ENCODE measurements around the gene ITM2B. TPM values are rescaled to one million over a fixed set of nuclear protein-coding genes. Genes with fewer than 3 reads are reported as not detected.
A peak's percentile ranks its signal among the peaks of the same experiment; 100 is the strongest.

The ITM2B gene
- total and polyA plus RNA-seq, 2 experiments from 2014 or later = 139 to 318 TPM

DNA sequence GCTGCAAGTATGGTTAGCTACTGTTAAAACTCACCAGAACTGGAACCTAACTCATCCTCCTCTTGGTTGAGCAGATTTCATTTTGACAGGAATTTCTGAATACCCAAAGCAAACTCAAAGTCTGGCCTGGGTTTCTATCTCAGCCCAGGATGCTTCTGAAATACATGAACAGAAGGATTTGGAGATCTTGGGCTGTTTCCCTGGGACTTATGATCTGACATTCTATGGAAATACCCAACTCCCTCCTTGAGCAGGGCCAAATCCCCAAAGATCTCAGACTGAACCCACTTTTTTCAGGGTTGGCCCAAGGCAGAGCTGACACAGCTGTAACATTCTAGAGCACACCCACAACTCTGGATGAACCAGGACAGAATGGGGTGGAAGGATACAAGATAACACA is 1.1 kb upstream of the ITM2B start (continued):
- TF ChIP-seq, protein P1, sequence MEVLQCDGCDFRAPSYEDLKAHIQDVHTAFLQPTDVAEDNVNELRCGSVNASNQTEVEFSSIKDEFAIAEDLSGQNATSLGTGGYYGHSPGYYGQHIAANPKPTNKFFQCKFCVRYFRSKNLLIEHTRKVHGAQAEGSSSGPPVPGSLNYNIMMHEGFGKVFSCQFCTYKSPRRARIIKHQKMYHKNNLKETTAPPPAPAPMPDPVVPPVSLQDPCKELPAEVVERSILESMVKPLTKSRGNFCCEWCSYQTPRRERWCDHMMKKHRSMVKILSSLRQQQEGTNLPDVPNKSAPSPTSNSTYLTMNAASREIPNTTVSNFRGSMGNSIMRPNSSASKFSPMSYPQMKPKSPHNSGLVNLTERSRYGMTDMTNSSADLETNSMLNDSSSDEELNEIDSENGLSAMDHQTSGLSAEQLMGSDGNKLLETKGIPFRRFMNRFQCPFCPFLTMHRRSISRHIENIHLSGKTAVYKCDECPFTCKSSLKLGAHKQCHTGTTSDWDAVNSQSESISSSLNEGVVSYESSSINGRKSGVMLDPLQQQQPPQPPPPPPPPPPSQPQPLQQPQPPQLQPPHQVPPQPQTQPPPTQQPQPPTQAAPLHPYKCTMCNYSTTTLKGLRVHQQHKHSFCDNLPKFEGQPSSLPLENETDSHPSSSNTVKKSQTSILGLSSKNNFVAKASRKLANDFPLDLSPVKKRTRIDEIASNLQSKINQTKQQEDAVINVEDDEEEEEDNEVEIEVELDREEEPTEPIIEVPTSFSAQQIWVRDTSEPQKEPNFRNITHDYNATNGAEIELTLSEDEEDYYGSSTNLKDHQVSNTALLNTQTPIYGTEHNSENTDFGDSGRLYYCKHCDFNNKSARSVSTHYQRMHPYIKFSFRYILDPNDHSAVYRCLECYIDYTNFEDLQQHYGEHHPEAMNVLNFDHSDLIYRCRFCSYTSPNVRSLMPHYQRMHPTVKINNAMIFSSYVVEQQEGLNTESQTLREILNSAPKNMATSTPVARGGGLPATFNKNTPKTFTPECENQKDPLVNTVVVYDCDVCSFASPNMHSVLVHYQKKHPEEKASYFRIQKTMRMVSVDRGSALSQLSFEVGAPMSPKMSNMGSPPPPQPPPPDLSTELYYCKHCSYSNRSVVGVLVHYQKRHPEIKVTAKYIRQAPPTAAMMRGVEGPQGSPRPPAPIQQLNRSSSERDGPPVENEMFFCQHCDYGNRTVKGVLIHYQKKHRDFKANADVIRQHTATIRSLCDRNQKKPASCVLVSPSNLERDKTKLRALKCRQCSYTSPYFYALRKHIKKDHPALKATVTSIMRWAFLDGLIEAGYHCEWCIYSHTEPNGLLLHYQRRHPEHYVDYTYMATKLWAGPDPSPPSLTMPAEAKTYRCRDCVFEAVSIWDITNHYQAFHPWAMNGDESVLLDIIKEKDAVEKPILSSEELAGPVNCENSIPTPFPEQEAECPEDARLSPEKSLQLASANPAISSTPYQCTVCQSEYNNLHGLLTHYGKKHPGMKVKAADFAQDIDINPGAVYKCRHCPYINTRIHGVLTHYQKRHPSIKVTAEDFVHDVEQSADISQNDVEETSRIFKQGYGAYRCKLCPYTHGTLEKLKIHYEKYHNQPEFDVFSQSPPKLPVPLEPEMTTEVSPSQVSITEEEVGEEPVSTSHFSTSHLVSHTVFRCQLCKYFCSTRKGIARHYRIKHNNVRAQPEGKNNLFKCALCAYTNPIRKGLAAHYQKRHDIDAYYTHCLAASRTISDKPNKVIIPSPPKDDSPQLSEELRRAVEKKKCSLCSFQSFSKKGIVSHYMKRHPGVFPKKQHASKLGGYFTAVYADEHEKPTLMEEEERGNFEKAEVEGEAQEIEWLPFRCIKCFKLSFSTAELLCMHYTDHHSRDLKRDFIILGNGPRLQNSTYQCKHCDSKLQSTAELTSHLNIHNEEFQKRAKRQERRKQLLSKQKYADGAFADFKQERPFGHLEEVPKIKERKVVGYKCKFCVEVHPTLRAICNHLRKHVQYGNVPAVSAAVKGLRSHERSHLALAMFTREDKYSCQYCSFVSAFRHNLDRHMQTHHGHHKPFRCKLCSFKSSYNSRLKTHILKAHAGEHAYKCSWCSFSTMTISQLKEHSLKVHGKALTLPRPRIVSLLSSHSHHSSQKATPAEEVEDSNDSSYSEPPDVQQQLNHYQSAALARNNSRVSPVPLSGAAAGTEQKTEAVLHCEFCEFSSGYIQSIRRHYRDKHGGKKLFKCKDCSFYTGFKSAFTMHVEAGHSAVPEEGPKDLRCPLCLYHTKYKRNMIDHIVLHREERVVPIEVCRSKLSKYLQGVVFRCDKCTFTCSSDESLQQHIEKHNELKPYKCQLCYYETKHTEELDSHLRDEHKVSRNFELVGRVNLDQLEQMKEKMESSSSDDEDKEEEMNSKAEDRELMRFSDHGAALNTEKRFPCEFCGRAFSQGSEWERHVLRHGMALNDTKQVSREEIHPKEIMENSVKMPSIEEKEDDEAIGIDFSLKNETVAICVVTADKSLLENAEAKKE (CRISPR knock-in tag; IDR thresholded peaks at IDR 0.05) = no peak
- TF ChIP-seq NANOG (IDR thresholded peaks at IDR 0.05; ENCODE audit: borderline replicate concordance) = no peak
- TF ChIP-seq STAT1 (IDR thresholded peaks at IDR 0.05; ENCODE audit: unreplicated experiment) = no peak

DNA sequence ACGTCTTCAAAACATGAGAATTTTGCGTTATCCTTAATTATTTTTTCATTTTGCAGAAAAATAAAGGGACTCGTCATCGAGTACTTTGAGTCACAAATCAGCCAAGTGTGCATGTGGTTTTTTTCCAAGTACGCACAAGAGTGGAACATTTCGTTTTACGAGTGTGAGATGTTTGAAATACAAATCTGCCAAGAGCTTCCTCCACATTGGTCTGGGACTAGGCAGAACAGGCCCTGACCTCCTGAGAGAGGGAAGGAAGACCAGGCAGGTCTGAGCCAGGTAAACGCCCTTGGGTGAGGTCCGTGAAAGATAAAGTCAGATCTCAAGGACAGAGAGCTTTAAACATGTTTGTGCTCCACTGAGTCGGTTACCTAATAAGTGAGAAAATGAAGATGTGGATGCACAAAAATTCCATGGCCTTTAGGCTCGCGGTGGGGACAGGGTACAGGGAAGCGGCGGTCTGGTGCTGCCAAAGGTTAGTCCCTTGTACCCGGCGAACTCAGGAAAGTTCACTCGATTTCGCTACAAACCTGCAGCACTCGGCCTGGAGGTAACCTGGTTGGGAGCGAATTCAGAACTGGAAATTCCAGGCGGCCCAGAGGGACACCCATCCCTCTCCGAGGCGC is 473 bp upstream of the ITM2B start:
- H3K79me2 ChIP-seq (replicated peaks; ENCODE audit: insufficient read depth) = peaks cover 32% of the 10 kb centered on the region
- Mint-ChIP-seq H3K9me3 (no peaks in the 10 kb centered on the region), H3K4me3 (peak overlapping the region; percentile 96), H3K36me3 (ENCODE audit: low read depth) (no peaks in the 10 kb centered on the region; the same call in 2 of the 3 replicates), H3K27ac (no peak overlapping the region), H3K27me3 (ENCODE audit: insufficient read depth, low read depth, poor library complexity) (peaks cover 6% of the 10 kb centered on the region), H3K4me1 (peaks cover 42% of the 10 kb centered on the region)
- peaks cover 36% of the 10 kb centered on the region for H3K4me1 ChIP-seq (ENCODE audit: insufficient read depth)
- peak overlapping the region; percentile 95 for H2AFZ ChIP-seq
- peaks cover 4% of the 10 kb centered on the region; the same call in 1 of the 2 replicates for H3K27me3 ChIP-seq (ENCODE audit: insufficient read depth)
- peak; percentile 59 for ATAC-seq
- H3K4me3 ChIP-seq = peak overlapping the region; percentile 85
- peak overlapping the region; percentile 83 for H3K4me2 ChIP-seq
- H3K9me2 ChIP-seq (ENCODE audit: insufficient read depth) = no peaks in the 10 kb centered on the region
- TF ChIP-seq, protein P2, sequence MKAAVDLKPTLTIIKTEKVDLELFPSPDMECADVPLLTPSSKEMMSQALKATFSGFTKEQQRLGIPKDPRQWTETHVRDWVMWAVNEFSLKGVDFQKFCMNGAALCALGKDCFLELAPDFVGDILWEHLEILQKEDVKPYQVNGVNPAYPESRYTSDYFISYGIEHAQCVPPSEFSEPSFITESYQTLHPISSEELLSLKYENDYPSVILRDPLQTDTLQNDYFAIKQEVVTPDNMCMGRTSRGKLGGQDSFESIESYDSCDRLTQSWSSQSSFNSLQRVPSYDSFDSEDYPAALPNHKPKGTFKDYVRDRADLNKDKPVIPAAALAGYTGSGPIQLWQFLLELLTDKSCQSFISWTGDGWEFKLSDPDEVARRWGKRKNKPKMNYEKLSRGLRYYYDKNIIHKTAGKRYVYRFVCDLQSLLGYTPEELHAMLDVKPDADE (IDR thresholded peaks at IDR 0.05) = no peak
- TF ChIP-seq, protein P1 (CRISPR knock-in tag; IDR thresholded peaks at IDR 0.05) = no peak
- TF ChIP-seq STAT1 (IDR thresholded peaks at IDR 0.05; ENCODE audit: unreplicated experiment) (no peak), NANOG (IDR thresholded peaks at IDR 0.05; ENCODE audit: borderline replicate concordance) (no peak)
- H3K36me3 ChIP-seq (ENCODE audit: insufficient read depth) = no peaks in the 10 kb centered on the region; the same call in 1 of the 2 replicates
- DNase-seq (ENCODE audit: low spot score) = peak; percentile 57
- no peaks in the 10 kb centered on the region; the same call in 1 of the 2 replicates for H4K20me1 ChIP-seq (replicated peaks; ENCODE audit: insufficient read depth)
- H3K27ac ChIP-seq (ENCODE audit: low read depth) = no peak overlapping the region
- no peaks in the 10 kb centered on the region for H3F3A ChIP-seq (replicated peaks; ENCODE audit: low read depth)

All from GM23338 (cell line).